Measurements from ENCODE around the gene FUT9.

Gene FUT9

GRCh38 chr6:96007663-96008062, 8.1 kb upstream of the FUT9 start:
- no peaks in the 10 kb centered on the region for H3K27me3 ChIP-seq (replicated peaks; ENCODE audit: control insufficient read depth, insufficient read depth, low read length, poor library complexity, severe bottlenecking)
- no peaks in the 10 kb centered on the region for H3K9me3 ChIP-seq (ENCODE audit: control insufficient read depth, low read length)
- no peak overlapping the region for H3K4me3 ChIP-seq (ENCODE audit: insufficient read depth, low read depth, low read length, poor library complexity, severe bottlenecking)
- DNase-seq, result no peak
- H3K27ac ChIP-seq (ENCODE audit: insufficient read depth, low read length, poor library complexity, severe bottlenecking), result no peak overlapping the region
- H3K4me1 ChIP-seq (ENCODE audit: control insufficient read depth, insufficient read depth, low read length, poor library complexity, severe bottlenecking), result no peaks in the 10 kb centered on the region
- H3K36me3 ChIP-seq (ENCODE audit: control insufficient read depth, insufficient read depth, low read length), result no peaks in the 10 kb centered on the region

DNA sequence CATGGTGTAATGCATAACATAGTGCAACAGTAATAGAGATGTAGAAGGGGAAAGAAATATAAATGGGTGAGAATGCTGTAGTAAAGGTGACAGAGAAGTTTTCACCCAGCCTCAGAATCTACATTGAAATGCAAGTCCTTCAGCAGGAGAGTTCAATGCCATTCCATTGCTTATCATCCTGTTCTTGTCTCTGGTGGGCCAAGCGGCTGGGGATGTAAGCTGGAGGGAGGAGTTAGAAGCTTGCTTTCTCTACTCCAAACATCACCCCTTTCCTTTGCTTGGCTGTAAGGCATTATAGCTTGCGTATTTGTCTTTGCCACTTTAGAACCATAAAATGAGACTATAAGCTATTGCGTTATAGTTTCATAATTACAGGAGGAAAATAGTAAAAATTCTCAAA, 2.2 kb upstream of the FUT9 start:
- Histone ChIP-seq H3K9me3 (ENCODE audit: control insufficient read depth, low read length) (no peaks in the 10 kb centered on the region), H3K4me3 (ENCODE audit: insufficient read depth, low read depth, low read length, poor library complexity, severe bottlenecking) (no peak overlapping the region), H3K27ac (ENCODE audit: insufficient read depth, low read length, poor library complexity, severe bottlenecking) (no peak overlapping the region), H3K4me1 (ENCODE audit: control insufficient read depth, insufficient read depth, low read length, poor library complexity, severe bottlenecking) (no peaks in the 10 kb centered on the region), H3K36me3 (ENCODE audit: control insufficient read depth, insufficient read depth, low read length) (no peaks in the 10 kb centered on the region), H3K27me3 (replicated peaks; ENCODE audit: control insufficient read depth, insufficient read depth, low read length, poor library complexity, severe bottlenecking) (no peaks in the 10 kb centered on the region)
- DNase-seq, result no peak

DNA sequence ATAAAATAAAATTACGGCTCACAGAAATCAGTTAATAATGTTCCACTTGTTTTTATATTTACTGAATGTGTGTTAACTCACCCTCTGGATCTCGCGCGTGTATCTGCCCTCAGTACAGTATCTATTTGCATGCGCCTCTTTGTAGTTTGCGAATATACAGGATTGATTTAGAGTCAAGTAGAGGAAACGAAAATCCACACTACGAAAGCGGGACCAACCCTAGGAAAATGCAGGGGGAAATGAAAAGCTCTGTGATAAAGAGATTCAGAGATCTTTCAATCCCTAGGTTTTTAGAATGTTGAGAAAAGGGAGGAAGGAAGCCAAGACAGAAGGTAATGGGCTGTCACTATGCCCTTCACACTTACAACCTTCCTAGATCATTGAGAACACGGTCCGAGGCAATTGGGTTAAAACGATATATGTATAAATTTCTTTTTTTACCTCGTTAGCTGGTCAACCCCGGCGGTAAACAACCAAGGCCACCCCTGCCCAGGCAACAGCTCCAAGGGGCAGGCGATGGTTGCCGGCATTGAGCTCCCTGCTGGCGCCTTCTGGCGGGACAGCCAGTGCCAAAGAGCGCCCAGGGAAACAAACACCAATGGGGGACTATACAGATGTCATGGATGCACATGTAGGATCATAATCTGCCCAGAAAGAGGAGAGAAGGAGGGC, 792 bp upstream of the FUT9 start:
- Histone ChIP-seq H3K4me1 (ENCODE audit: control insufficient read depth, insufficient read depth, low read length, poor library complexity, severe bottlenecking) (no peaks in the 10 kb centered on the region), H3K9me3 (ENCODE audit: control insufficient read depth, low read length) (no peaks in the 10 kb centered on the region), H3K27me3 (replicated peaks; ENCODE audit: control insufficient read depth, insufficient read depth, low read length, poor library complexity, severe bottlenecking) (no peaks in the 10 kb centered on the region), H3K27ac (ENCODE audit: insufficient read depth, low read length, poor library complexity, severe bottlenecking) (no peak overlapping the region), H3K4me3 (ENCODE audit: insufficient read depth, low read depth, low read length, poor library complexity, severe bottlenecking) (no peak overlapping the region), H3K36me3 (ENCODE audit: control insufficient read depth, insufficient read depth, low read length) (no peaks in the 10 kb centered on the region)
- no peak for DNase-seq

DNA sequence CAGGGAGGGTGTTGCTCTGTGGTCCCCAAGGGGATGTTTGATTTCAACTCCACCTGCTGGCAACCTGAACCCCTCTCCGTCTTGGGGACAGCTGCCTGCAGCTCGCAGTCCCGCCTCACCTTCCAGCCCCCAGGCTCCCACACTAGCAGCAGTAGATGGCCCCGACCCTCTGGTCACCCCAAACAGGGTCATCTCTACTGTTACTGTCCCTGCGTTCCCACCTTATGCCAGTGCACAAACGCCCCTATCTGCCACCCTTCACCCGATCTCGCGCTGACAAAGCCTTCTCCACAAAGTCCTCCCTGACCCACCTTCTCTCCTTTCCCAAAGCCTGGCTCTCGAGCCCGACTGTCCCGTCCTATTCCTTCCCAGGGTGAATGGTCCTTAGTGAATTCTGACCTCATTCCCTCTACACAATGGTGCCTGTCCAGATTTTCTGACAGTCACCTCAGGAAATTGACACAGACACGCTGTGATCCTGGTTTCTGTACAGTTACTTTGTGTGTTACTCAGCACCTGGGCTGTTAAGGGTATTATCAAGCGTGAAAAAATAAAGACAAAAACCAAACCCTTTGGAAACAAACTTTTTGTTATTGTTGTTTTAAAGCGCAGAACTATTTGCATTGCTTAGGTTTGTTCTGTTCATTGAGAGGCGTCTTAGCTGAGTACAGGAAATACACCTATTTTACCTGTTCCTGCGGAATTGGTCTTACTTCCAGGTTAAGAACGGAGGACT, 728 bp downstream of the FUT9 start:
- Histone ChIP-seq H3K27ac (ENCODE audit: insufficient read depth, low read length, poor library complexity, severe bottlenecking) (no peak overlapping the region), H3K36me3 (ENCODE audit: control insufficient read depth, insufficient read depth, low read length) (no peaks in the 10 kb centered on the region), H3K4me1 (ENCODE audit: control insufficient read depth, insufficient read depth, low read length, poor library complexity, severe bottlenecking) (no peaks in the 10 kb centered on the region), H3K27me3 (replicated peaks; ENCODE audit: control insufficient read depth, insufficient read depth, low read length, poor library complexity, severe bottlenecking) (no peaks in the 10 kb centered on the region), H3K9me3 (ENCODE audit: control insufficient read depth, low read length) (no peaks in the 10 kb centered on the region), H3K4me3 (ENCODE audit: insufficient read depth, low read depth, low read length, poor library complexity, severe bottlenecking) (no peak overlapping the region)
- DNase-seq, result no peak

- H3K36me3 ChIP-seq (ENCODE audit: control insufficient read depth, insufficient read depth, low read length), result no peaks in the 10 kb centered on the region
- H3K4me1 ChIP-seq (ENCODE audit: control insufficient read depth, insufficient read depth, low read length, poor library complexity, severe bottlenecking), result no peaks in the 10 kb centered on the region
- no peaks in the 10 kb centered on the region for H3K9me3 ChIP-seq (ENCODE audit: control insufficient read depth, low read length)
- no peak for DNase-seq
- H3K27me3 ChIP-seq (replicated peaks; ENCODE audit: control insufficient read depth, insufficient read depth, low read length, poor library complexity, severe bottlenecking), result no peaks in the 10 kb centered on the region
- H3K4me3 ChIP-seq (ENCODE audit: insufficient read depth, low read depth, low read length, poor library complexity, severe bottlenecking), result no peak overlapping the region
- H3K27ac ChIP-seq (ENCODE audit: insufficient read depth, low read length, poor library complexity, severe bottlenecking), result no peak overlapping the region
Observed at GRCh38 chr6:96017070-96017359, 1.2 kb downstream of the FUT9 start.

DNA sequence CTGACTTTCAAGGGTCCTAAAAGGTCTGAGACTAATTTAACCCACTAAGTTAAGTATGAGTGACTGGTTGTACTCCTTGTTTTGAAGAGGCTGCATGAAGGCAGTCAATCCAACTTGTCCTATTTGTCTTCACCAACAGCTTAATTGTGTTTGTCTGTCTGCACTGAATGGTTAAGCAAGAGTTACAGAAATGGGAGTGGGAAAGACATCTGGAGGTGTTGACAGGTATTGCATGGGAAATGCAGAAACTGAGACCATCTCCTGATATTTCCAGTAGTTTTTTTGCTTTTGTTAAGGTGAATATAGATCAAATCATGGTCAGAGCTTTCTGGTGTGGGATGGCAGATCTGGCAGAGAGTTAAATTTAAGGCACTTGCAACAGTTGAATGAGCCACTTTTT, 6.5 kb downstream of the FUT9 start:
- H3K36me3 ChIP-seq (ENCODE audit: control insufficient read depth, insufficient read depth, low read length), result no peaks in the 10 kb centered on the region
- H3K4me3 ChIP-seq (ENCODE audit: insufficient read depth, low read depth, low read length, poor library complexity, severe bottlenecking), result no peak overlapping the region
- DNase-seq, result no peak
- no peaks in the 10 kb centered on the region for H3K4me1 ChIP-seq (ENCODE audit: control insufficient read depth, insufficient read depth, low read length, poor library complexity, severe bottlenecking)
- no peaks in the 10 kb centered on the region for H3K27me3 ChIP-seq (replicated peaks; ENCODE audit: control insufficient read depth, insufficient read depth, low read length, poor library complexity, severe bottlenecking)
- H3K27ac ChIP-seq (ENCODE audit: insufficient read depth, low read length, poor library complexity, severe bottlenecking), result no peak overlapping the region
- no peaks in the 10 kb centered on the region for H3K9me3 ChIP-seq (ENCODE audit: control insufficient read depth, low read length)

- Histone ChIP-seq H3K4me1 (ENCODE audit: control insufficient read depth, insufficient read depth, low read length, poor library complexity, severe bottlenecking) (no peaks in the 10 kb centered on the region), H3K27me3 (replicated peaks; ENCODE audit: control insufficient read depth, insufficient read depth, low read length, poor library complexity, severe bottlenecking) (no peaks in the 10 kb centered on the region), H3K27ac (ENCODE audit: insufficient read depth, low read length, poor library complexity, severe bottlenecking) (no peak overlapping the region), H3K4me3 (ENCODE audit: insufficient read depth, low read depth, low read length, poor library complexity, severe bottlenecking) (no peak overlapping the region), H3K36me3 (ENCODE audit: control insufficient read depth, insufficient read depth, low read length) (no peaks in the 10 kb centered on the region), H3K9me3 (ENCODE audit: control insufficient read depth, low read length) (no peaks in the 10 kb centered on the region)
- DNase-seq, result no peak
Observed at GRCh38 chr6:96032661-96033060, 16.9 kb downstream of the FUT9 start.

DNA sequence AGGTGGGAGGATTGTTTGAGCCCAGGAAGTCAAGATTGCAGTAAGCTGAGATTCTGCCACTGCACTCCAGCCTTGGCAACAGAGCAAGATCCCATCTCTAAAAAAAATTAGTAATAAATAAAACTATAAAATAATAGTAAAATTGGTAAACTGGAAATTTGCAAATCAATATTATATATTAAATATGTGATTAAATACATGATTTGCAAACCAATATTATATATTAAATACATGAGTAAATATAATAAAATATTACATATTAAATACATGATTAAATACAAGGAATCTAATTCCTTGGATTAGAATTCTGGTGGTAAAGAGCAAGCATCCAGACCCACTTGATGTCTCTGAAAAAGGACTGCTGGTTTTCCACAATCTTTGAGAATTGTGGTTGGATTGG, 35.8 kb downstream of the FUT9 start:
- no peak overlapping the region for H3K27ac ChIP-seq (ENCODE audit: insufficient read depth, low read length, poor library complexity, severe bottlenecking)
- no peak overlapping the region for H3K4me3 ChIP-seq (ENCODE audit: insufficient read depth, low read depth, low read length, poor library complexity, severe bottlenecking)
- no peaks in the 10 kb centered on the region for H3K4me1 ChIP-seq (ENCODE audit: control insufficient read depth, insufficient read depth, low read length, poor library complexity, severe bottlenecking)
- H3K27me3 ChIP-seq (replicated peaks; ENCODE audit: control insufficient read depth, insufficient read depth, low read length, poor library complexity, severe bottlenecking), result no peaks in the 10 kb centered on the region
- DNase-seq, result no peak
- no peaks in the 10 kb centered on the region for H3K9me3 ChIP-seq (ENCODE audit: control insufficient read depth, low read length)
- no peaks in the 10 kb centered on the region for H3K36me3 ChIP-seq (ENCODE audit: control insufficient read depth, insufficient read depth, low read length)

- Histone ChIP-seq H3K36me3 (ENCODE audit: control insufficient read depth, insufficient read depth, low read length) (no peaks in the 10 kb centered on the region), H3K9me3 (ENCODE audit: control insufficient read depth, low read length) (no peaks in the 10 kb centered on the region), H3K27ac (ENCODE audit: insufficient read depth, low read length, poor library complexity, severe bottlenecking) (no peak overlapping the region), H3K4me1 (ENCODE audit: control insufficient read depth, insufficient read depth, low read length, poor library complexity, severe bottlenecking) (no peaks in the 10 kb centered on the region), H3K4me3 (ENCODE audit: insufficient read depth, low read depth, low read length, poor library complexity, severe bottlenecking) (no peak overlapping the region), H3K27me3 (replicated peaks; ENCODE audit: control insufficient read depth, insufficient read depth, low read length, poor library complexity, severe bottlenecking) (no peaks in the 10 kb centered on the region)
- no peak for DNase-seq
Observed at GRCh38 chr6:96058082-96058481, 42.3 kb downstream of the FUT9 start.

DNA sequence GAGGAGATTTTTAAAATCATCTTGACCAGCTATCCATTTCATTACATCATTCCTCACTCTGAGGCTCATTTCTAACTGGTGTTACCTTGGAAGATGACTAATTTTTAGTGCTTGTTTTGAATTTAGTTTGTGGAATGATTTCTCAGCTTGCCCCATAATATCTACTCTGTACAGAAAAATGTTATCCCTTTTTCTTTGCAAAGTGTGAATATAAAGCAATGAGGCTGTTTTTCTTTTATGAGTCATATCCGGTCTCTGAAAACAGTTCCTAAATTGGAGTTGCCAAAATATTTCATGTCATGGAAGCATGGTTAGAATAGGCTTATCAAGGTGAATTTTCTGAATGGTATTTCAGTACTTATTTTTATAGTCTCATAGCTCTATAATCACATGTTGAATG, 43.8 kb downstream of the FUT9 start:
- no peaks in the 10 kb centered on the region for H3K4me1 ChIP-seq (ENCODE audit: control insufficient read depth, insufficient read depth, low read length, poor library complexity, severe bottlenecking)
- no peaks in the 10 kb centered on the region for H3K36me3 ChIP-seq (ENCODE audit: control insufficient read depth, insufficient read depth, low read length)
- no peaks in the 10 kb centered on the region for H3K27me3 ChIP-seq (replicated peaks; ENCODE audit: control insufficient read depth, insufficient read depth, low read length, poor library complexity, severe bottlenecking)
- H3K9me3 ChIP-seq (ENCODE audit: control insufficient read depth, low read length), result no peaks in the 10 kb centered on the region
- H3K4me3 ChIP-seq (ENCODE audit: insufficient read depth, low read depth, low read length, poor library complexity, severe bottlenecking), result no peak overlapping the region
- no peak overlapping the region for H3K27ac ChIP-seq (ENCODE audit: insufficient read depth, low read length, poor library complexity, severe bottlenecking)
- DNase-seq, result no peak

Data from effector memory CD4-positive, alpha-beta T cell (primary cell).